PC-9 (cell line): ENCODE data around the gene HMSD.

Experiments
- EZH2 ChIP-seq: fragments of 200-600 bp; sonication (generic); IDR thresholded peaks from 2 replicates; pipeline ENCODE4 v1.8.0; 2017; ENCODE audit warnings: antibody characterized with exemption, low read depth
- TF ChIP-seq, protein P1 (sequence below): fragments of 200-600 bp; sonication (generic); conservative IDR thresholded peaks from 2 replicates; pipeline ENCODE4 v1.6.1; 2017; ENCODE audit warnings: mixed run types, antibody characterized with exemption, mild to moderate bottlenecking, moderate library complexity

GRCh38 chr18:63936156-63936931 lies 12.8 kb upstream of the HMSD start:
- TF ChIP-seq, protein P1, sequence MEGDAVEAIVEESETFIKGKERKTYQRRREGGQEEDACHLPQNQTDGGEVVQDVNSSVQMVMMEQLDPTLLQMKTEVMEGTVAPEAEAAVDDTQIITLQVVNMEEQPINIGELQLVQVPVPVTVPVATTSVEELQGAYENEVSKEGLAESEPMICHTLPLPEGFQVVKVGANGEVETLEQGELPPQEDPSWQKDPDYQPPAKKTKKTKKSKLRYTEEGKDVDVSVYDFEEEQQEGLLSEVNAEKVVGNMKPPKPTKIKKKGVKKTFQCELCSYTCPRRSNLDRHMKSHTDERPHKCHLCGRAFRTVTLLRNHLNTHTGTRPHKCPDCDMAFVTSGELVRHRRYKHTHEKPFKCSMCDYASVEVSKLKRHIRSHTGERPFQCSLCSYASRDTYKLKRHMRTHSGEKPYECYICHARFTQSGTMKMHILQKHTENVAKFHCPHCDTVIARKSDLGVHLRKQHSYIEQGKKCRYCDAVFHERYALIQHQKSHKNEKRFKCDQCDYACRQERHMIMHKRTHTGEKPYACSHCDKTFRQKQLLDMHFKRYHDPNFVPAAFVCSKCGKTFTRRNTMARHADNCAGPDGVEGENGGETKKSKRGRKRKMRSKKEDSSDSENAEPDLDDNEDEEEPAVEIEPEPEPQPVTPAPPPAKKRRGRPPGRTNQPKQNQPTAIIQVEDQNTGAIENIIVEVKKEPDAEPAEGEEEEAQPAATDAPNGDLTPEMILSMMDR, result peak; percentile 69
- no peak for TF ChIP-seq EZH2
